H1 (cell line): ENCODE results near the gene NAV2. TPM values are rescaled to one million over a fixed set of nuclear protein-coding genes. Genes with fewer than 3 reads are reported as not detected.

Experiments used
- CTCF ChIA-PET: fragments of 300-600 bp; sonication (Branson Sonifier 250); formaldehyde crosslinking; loops from one replicate; lab custom pipeline; 2021; ENCODE audit not compliant: partially characterized antibody; lab: Charles Lee
- POLR2A ChIA-PET: fragments of 300-600 bp; sonication (Branson Sonifier 250); formaldehyde crosslinking; loops from one replicate; lab custom pipeline; 2021; ENCODE audit warnings: inconsistent platforms; ENCODE audit not compliant: partially characterized antibody; lab: Charles Lee
- DNase-seq, 2 experiments: peaks; one replicate each; pipeline versions ENCODE4 v3.0.0 to v3.0.0-alpha.2; 2010 to 2022; ENCODE audit warnings: low spot score in 2 of 2, low read depth in 1 of 2, mixed read lengths in 1 of 2
- FAIRE-seq: peaks from 2 replicates; lab custom pipeline; 2011; peaks lifted over from hg19 to GRCh38; lab: Jason Lieb, UNC
- H2AFZ ChIP-seq: 2 replicates; pipeline ENCODE4 v1.8.1; 2012; ENCODE audit warnings: low read length, inconsistent platforms
- H2AK5ac ChIP-seq: 2 replicates; pipeline ENCODE4 v1.6.1; 2013; ENCODE audit warnings: low read depth, low read length
- H2BK120ac ChIP-seq: replicated peaks from 2 replicates; pipeline ENCODE3; 2013; ENCODE audit warnings: low read depth, low read length, inconsistent platforms
- H2BK12ac ChIP-seq: 2 replicates; pipeline ENCODE4 v1.6.1; 2013; ENCODE audit warnings: low read depth, low read length
- H2BK15ac ChIP-seq: 2 replicates; pipeline ENCODE4 v1.6.1; 2013; ENCODE audit warnings: low read length
- H2BK20ac ChIP-seq: 2 replicates; pipeline ENCODE4 v1.6.1; 2013; ENCODE audit warnings: low read length
- H2BK5ac ChIP-seq: 2 replicates; pipeline ENCODE4 v1.6.1; 2013; ENCODE audit warnings: low read depth, low read length
- H3K14ac ChIP-seq: 2 replicates; pipeline ENCODE4 v1.6.1; 2013; ENCODE audit warnings: inconsistent platforms; ENCODE audit not compliant: insufficient read length
- H3K18ac ChIP-seq: 2 replicates; pipeline ENCODE4 v1.6.1; 2013; ENCODE audit warnings: low read length; ENCODE audit errors: extremely low read depth
- H3K23ac ChIP-seq: 2 replicates; pipeline ENCODE4 v1.6.1; 2013; ENCODE audit warnings: inconsistent platforms; ENCODE audit not compliant: insufficient read length
- H3K23me2 ChIP-seq: 2 replicates; pipeline ENCODE4 v1.6.1; 2013; ENCODE audit warnings: low read depth, low read length
- H3K27ac ChIP-seq: 2 replicates; pipeline ENCODE4 v1.6.1; 2011; ENCODE audit warnings: low read depth, low read length, inconsistent platforms
- H3K27me3 ChIP-seq, 4 experiments: replicated peaks in 1 of 4; 1 replicate in 1 of 4; 2 replicates in 3 of 4; pipeline versions ENCODE4 v1.6.1 to v1.8.1; 2011 to 2013; ENCODE audit warnings: low read length in 3 of 4, mild to moderate bottlenecking in 3 of 4, inconsistent platforms in 2 of 4, mixed read lengths in 2 of 4, moderate library complexity in 1 of 4; ENCODE audit not compliant: control insufficient read depth in 3 of 4, insufficient read depth in 3 of 4; ENCODE audit errors: extremely low read depth in 1 of 4
- H3K36me3 ChIP-seq, 4 experiments: 2 replicates each; pipeline versions ENCODE4 v1.6.1 to v1.8.1; 2011 to 2013; ENCODE audit warnings: mild to moderate bottlenecking in 4 of 4, low read length in 3 of 4, moderate library complexity in 2 of 4, control low read depth in 1 of 4, inconsistent platforms in 1 of 4; ENCODE audit not compliant: insufficient read depth in 4 of 4, control insufficient read depth in 2 of 4
- H3K4ac ChIP-seq: replicated peaks from 2 replicates; pipeline ENCODE3; 2013; ENCODE audit warnings: low read length, low read depth, mixed read lengths, inconsistent platforms; ENCODE audit not compliant: insufficient read length
- H3K4me1 ChIP-seq, 4 experiments: replicated peaks in 1 of 4; 1 replicate in 1 of 4; 2 replicates in 3 of 4; pipeline versions ENCODE4 v1.6.1 to v1.8.1; 2011 to 2013; ENCODE audit warnings: low read length in 3 of 4, inconsistent platforms in 2 of 4, mixed read lengths in 1 of 4; ENCODE audit not compliant: insufficient read depth in 4 of 4, control insufficient read depth in 3 of 4
- H3K4me2 ChIP-seq, 2 experiments: 2 replicates each; pipeline versions ENCODE4 v1.6.1 to v1.8.1; 2011 to 2013; ENCODE audit warnings: low read depth in 2 of 2, low read length in 2 of 2, control low read depth in 1 of 2, inconsistent platforms in 1 of 2, mild to moderate bottlenecking in 1 of 2; ENCODE audit not compliant: insufficient read depth in 1 of 2
- H3K4me3 ChIP-seq, 4 experiments: fragments of 200-600, 300-600 bp in 1 of 4; sonication (generic), shearing (Covaris generic), sonication (Bioruptor Twin) in 1 of 4; 2 replicates each; pipeline versions ENCODE4 v1.5.1 to v1.8.1; 2011 to 2016; ENCODE audit warnings: low read length in 4 of 4, low read depth in 3 of 4, control low read depth in 2 of 4, inconsistent platforms in 2 of 4, mild to moderate bottlenecking in 2 of 4, mixed read lengths in 1 of 4, moderate library complexity in 1 of 4; ENCODE audit not compliant: insufficient read depth in 2 of 4; ENCODE audit errors: extremely low read depth in 1 of 4
- H3K56ac ChIP-seq: replicated peaks from 2 replicates; pipeline ENCODE3; 2013; ENCODE audit warnings: low read depth, mild to moderate bottlenecking, mixed read lengths, low read length, inconsistent platforms; ENCODE audit not compliant: insufficient read length
- H3K79me1 ChIP-seq: 2 replicates; pipeline ENCODE4 v1.6.1; 2013; ENCODE audit warnings: low read depth, low read length, control low read depth
- H3K79me2 ChIP-seq, 2 experiments: 2 replicates each; pipeline versions ENCODE4 v1.6.1 to v1.8.1; 2012 to 2013; ENCODE audit warnings: low read length in 2 of 2, mild to moderate bottlenecking in 2 of 2, inconsistent platforms in 1 of 2; ENCODE audit not compliant: insufficient read depth in 2 of 2, control insufficient read depth in 1 of 2
- H3K9ac ChIP-seq, 4 experiments: replicated peaks in 1 of 4; 1 replicate in 1 of 4; 2 replicates in 3 of 4; pipeline versions ENCODE4 v1.6.1 to v1.8.1; 2011 to 2013; ENCODE audit warnings: low read depth in 3 of 4, low read length in 3 of 4, control low read depth in 2 of 4, mild to moderate bottlenecking in 2 of 4, moderate library complexity in 2 of 4, inconsistent platforms in 1 of 4; ENCODE audit errors: extremely low read depth in 1 of 4
- H3K9me3 ChIP-seq, 2 experiments: 2 replicates each; pipeline versions ENCODE4 v1.6.1 to v1.8.1; 2012 to 2013; ENCODE audit warnings: mild to moderate bottlenecking in 2 of 2, moderate library complexity in 2 of 2, control low read depth in 1 of 2, inconsistent platforms in 1 of 2, low read depth in 1 of 2, low read length in 1 of 2, mixed read lengths in 1 of 2; ENCODE audit not compliant: insufficient read depth in 2 of 2
- H4K20me1 ChIP-seq, 2 experiments: replicated peaks in 1 of 2; 2 replicates each; pipeline versions ENCODE3 to v1.8.1; 2011 to 2013; ENCODE audit warnings: inconsistent platforms in 2 of 2, low read length in 2 of 2, mild to moderate bottlenecking in 1 of 2; ENCODE audit not compliant: insufficient read depth in 2 of 2, control insufficient read depth in 1 of 2
- H4K5ac ChIP-seq: 2 replicates; pipeline ENCODE4 v1.6.1; 2013; ENCODE audit warnings: low read length, low read depth, mixed read lengths, inconsistent platforms; ENCODE audit not compliant: insufficient read length
- H4K8ac ChIP-seq: 2 replicates; pipeline ENCODE4 v1.8.0; 2013; ENCODE audit warnings: mild to moderate bottlenecking, moderate library complexity, low read length, inconsistent platforms; ENCODE audit not compliant: insufficient read depth; ENCODE audit errors: extremely low read depth
- H4K91ac ChIP-seq: replicated peaks from 2 replicates; pipeline ENCODE3; 2013; ENCODE audit warnings: low read length, mixed read lengths, inconsistent platforms; ENCODE audit not compliant: insufficient read length
- ATF2 ChIP-seq: IDR thresholded peaks from 2 replicates; pipeline ENCODE4 v1.6.1; 2012; ENCODE audit warnings: low read length, inconsistent platforms
- BRCA1 ChIP-seq: IDR thresholded peaks from 2 replicates; pipeline ENCODE4 v1.6.1; 2012; ENCODE audit warnings: low read depth, low read length, improper control_type of control experiment
- CTBP2 ChIP-seq: IDR thresholded peaks from 2 replicates; pipeline ENCODE4 v1.7.0; 2011; ENCODE audit warnings: borderline replicate concordance, mild to moderate bottlenecking, moderate library complexity, mixed read lengths, low read length; ENCODE audit not compliant: insufficient read depth, insufficient read length
- JUN ChIP-seq: IDR thresholded peaks from 2 replicates; pipeline ENCODE4 v1.6.1; 2011; ENCODE audit warnings: low read depth, mild to moderate bottlenecking, improper control_type of control experiment, low read length
- KDM5A ChIP-seq: fragments of 200-600 bp; IDR thresholded peaks from 2 replicates; pipeline ENCODE4 v1.7.1; 2012; ENCODE audit warnings: mild to moderate bottlenecking, low read length, inconsistent platforms, mixed read lengths
- NRF1 ChIP-seq: IDR thresholded peaks from 2 replicates; pipeline ENCODE4 v1.6.1; 2011; ENCODE audit warnings: mild to moderate bottlenecking, low read depth, low read length, improper control_type of control experiment
- PHF8 ChIP-seq: fragments of 200-600 bp; sonication (generic); conservative IDR thresholded peaks from 2 replicates; pipeline ENCODE4 v1.7.1; 2012; ENCODE audit warnings: low read depth, mild to moderate bottlenecking, inconsistent platforms, low read length, moderate library complexity
- SAP30 ChIP-seq: fragments of 300-600 bp; sonication (generic); IDR thresholded peaks from 2 replicates; pipeline ENCODE4 v1.7.1; 2012; ENCODE audit warnings: low read length, moderate library complexity, mild to moderate bottlenecking, inconsistent platforms; ENCODE audit not compliant: insufficient read depth, insufficient replicate concordance
- SIX5 ChIP-seq: IDR thresholded peaks from 2 replicates; pipeline ENCODE4 v1.6.1; 2011; ENCODE audit warnings: mild to moderate bottlenecking, low read depth, low read length
- SRF ChIP-seq: IDR thresholded peaks from 2 replicates; pipeline ENCODE4 v1.6.1; 2011; ENCODE audit warnings: mild to moderate bottlenecking, low read depth, low read length, moderate library complexity
- TAF1 ChIP-seq: IDR thresholded peaks from 2 replicates; pipeline ENCODE4 v1.6.1; 2011; ENCODE audit warnings: mild to moderate bottlenecking, low read depth, low read length
- ZNF274 ChIP-seq: IDR thresholded peaks from 2 replicates; pipeline ENCODE4 v1.7.0; 2012; ENCODE audit warnings: low read length, borderline replicate concordance; ENCODE audit errors: extremely low read depth
- WGBS, 2 experiments: shearing (Covaris generic) in 1 of 2; methylation state at CpG; one replicate each; pipeline versions ENCODE4 v1.1.6 to v1.1.7; 2013 to 2015; ENCODE audit warnings: low lambda C conversion rate in 2 of 2, mixed read lengths in 2 of 2, inconsistent platforms in 1 of 2, low coverage in 1 of 2, missing lambda C conversion rate in 1 of 2; ENCODE audit not compliant: insufficient replicate concordance in 2 of 2, insufficient coverage in 1 of 2, insufficient read length in 1 of 2; ENCODE audit errors: extremely low coverage in 1 of 2, missing lambda C conversion rate in 1 of 2; 5-methylcytosine and 5-hydroxymethylcytosine counted together
- polyA plus RNA-seq, 7 experiments: library from polyadenylated mRNA; depleted of rRNA in 3 of 7; stranded (reverse) in 5 of 7; unstranded in 2 of 7; fragments of >200 nt in 5 of 7; fragments of 200-250 nt in 2 of 7; gene quantifications; 1 replicate in 5 of 7; 2 replicates in 1 of 7; 4 replicates in 1 of 7; pipeline versions ENCODE4 v1.2.1 to v1.2.3, GENCODE V29; 2011 to 2013; ENCODE audit warnings: missing spikeins in 2 of 7, mixed read lengths in 2 of 7
- total RNA-seq: library from RNA; stranded (reverse); fragmentation: NEBNext Ultra II Directional; extraction: Animal tissue kit (Norgen Biotek cat#: 25700); gene quantifications from 2 replicates; pipeline ENCODE4 v1.2.1, GENCODE V29; 2021

The NAV2 gene
- total and polyA plus RNA-seq, 2 of the 8 experiments (the other 6 are each of a cell fraction or from before 2014, with no cell fraction given), result 35.6 to 73.6 TPM

- no peak overlapping the region for H3K4ac ChIP-seq
- no peak overlapping the region for H4K8ac ChIP-seq
- no peaks in the 10 kb centered on the region for H3K23me2 ChIP-seq
- H3K36me3 ChIP-seq, result no peaks in the 10 kb centered on the region
- no peak overlapping the region for H3K9ac ChIP-seq
- no peak overlapping the region for H2BK120ac ChIP-seq
- H4K91ac ChIP-seq, result no peak overlapping the region
- no peak overlapping the region for H2BK20ac ChIP-seq
- ChIA-PET POLR2A (interaction anchor here (1.1 to 1.5 kb wide), 2 partner anchors 9 to 13 kb away, joined by 4 read pairs; no protein-coding TSS in a partner anchor), CTCF (interaction anchor here (0.5 to 4.4 kb wide), 22 partner anchors 7 to 1740 kb away, joined by 3 to 21 read pairs (median 3); no protein-coding TSS in a partner anchor)
- H2AK5ac ChIP-seq, result no peak overlapping the region
- no peaks in the 10 kb centered on the region for H3K79me1 ChIP-seq
- no peak overlapping the region for H2AFZ ChIP-seq
- no peak overlapping the region for H3K23ac ChIP-seq
- H4K20me1 ChIP-seq, result no peaks in the 10 kb centered on the region
- H3K56ac ChIP-seq, result no peak overlapping the region
- no peak overlapping the region for H2BK12ac ChIP-seq
- no peak overlapping the region for H2BK15ac ChIP-seq
- no peak overlapping the region for H4K5ac ChIP-seq
- H3K27me3 ChIP-seq, result no peaks in the 10 kb centered on the region
- no peak overlapping the region for H2BK5ac ChIP-seq
- no peak overlapping the region for H3K27ac ChIP-seq
- H3K18ac ChIP-seq, result no peak overlapping the region
- WGBS, 2 experiments, result 93% methylated on average over 2 of the region's 2 CpGs; no CpG with 5 or more reads in 1 of the 2 experiments
- H3K4me3 ChIP-seq, result no peak overlapping the region
- H3K4me2 ChIP-seq, result no peak overlapping the region
- DNase-seq, result no peak
- no peak overlapping the region for H3K14ac ChIP-seq
- no peaks in the 10 kb centered on the region for H3K9me3 ChIP-seq
- no peaks in the 10 kb centered on the region for H3K79me2 ChIP-seq
- no peak for FAIRE-seq
- peaks cover 0 to 12% (median 3%) of the 10 kb centered on the region in 4 experiments; a peak in 2 of 7 replicates for H3K4me1 ChIP-seq
- TF ChIP-seq BRCA1, result no peak
- TF ChIP-seq NRF1, result no peak
- TF ChIP-seq PHF8, result no peak
- no peak for TF ChIP-seq CTBP2
- TF ChIP-seq KDM5A, result no peak
- no peak for TF ChIP-seq SAP30
- TF ChIP-seq SRF, result no peak
- no peak for TF ChIP-seq SIX5
- TF ChIP-seq ZNF274, result no peak
- no peak for TF ChIP-seq ATF2
- TF ChIP-seq JUN, result no peak
- TF ChIP-seq TAF1, result no peak
Observed at GRCh38 chr11:19735909-19736498, 23.4 kb downstream of the NAV2 start.
